Trophoblast cell (in vitro differentiated cells and primary cell): Measurements from ENCODE around the gene ACOX1.

ENCODE experiments used
- DNase-seq, 2 donors: peaks; one replicate each; pipeline ENCODE4 v3.0.0-alpha.2; 2016
- H2AFZ ChIP-seq: 2 replicates; pipeline ENCODE4 v1.6.1; 2013; ENCODE audit warnings: low read length, moderate library complexity, mild to moderate bottlenecking; ENCODE audit not compliant: insufficient read depth, poor library complexity
- H2AK5ac ChIP-seq: 2 replicates; pipeline ENCODE4 v1.6.1; 2013; ENCODE audit warnings: mild to moderate bottlenecking, low read length
- H2BK120ac ChIP-seq: 2 replicates; pipeline ENCODE4 v1.6.1; 2013; ENCODE audit warnings: low read length, mild to moderate bottlenecking, moderate library complexity; ENCODE audit not compliant: insufficient read depth, poor library complexity
- H2BK12ac ChIP-seq: 2 replicates; pipeline ENCODE4 v1.6.1; 2013; ENCODE audit warnings: mild to moderate bottlenecking, low read length, moderate library complexity
- H2BK5ac ChIP-seq: 2 replicates; pipeline ENCODE4 v1.6.1; 2013; ENCODE audit warnings: low read length, low read depth, moderate library complexity, mild to moderate bottlenecking; ENCODE audit not compliant: poor library complexity
- H3K14ac ChIP-seq: 2 replicates; pipeline ENCODE4 v1.6.1; 2013; ENCODE audit warnings: mild to moderate bottlenecking, low read length
- H3K18ac ChIP-seq: 2 replicates; pipeline ENCODE4 v1.6.1; 2013; ENCODE audit warnings: mild to moderate bottlenecking, low read length
- H3K23ac ChIP-seq: 2 replicates; pipeline ENCODE4 v1.6.1; 2013; ENCODE audit warnings: low read length
- H3K27ac ChIP-seq: 2 replicates; pipeline ENCODE4 v1.5.1; 2013; ENCODE audit warnings: low read depth, mild to moderate bottlenecking, inconsistent platforms, low read length, moderate library complexity
- H3K27me3 ChIP-seq: 2 replicates; pipeline ENCODE4 v1.6.1; 2013; ENCODE audit warnings: inconsistent platforms, mild to moderate bottlenecking, low read length, moderate library complexity; ENCODE audit not compliant: insufficient read depth
- H3K36me3 ChIP-seq, 2 experiments: 1 replicate in 1 of 2; 2 replicates in 1 of 2; pipeline ENCODE4 v1.6.1; 2013; ENCODE audit warnings: low read length in 2 of 2, mild to moderate bottlenecking in 2 of 2, moderate library complexity in 1 of 2; ENCODE audit not compliant: insufficient read depth in 2 of 2, control insufficient read depth in 1 of 2
- H3K4ac ChIP-seq: 2 replicates; pipeline ENCODE4 v1.6.1; 2013; ENCODE audit warnings: low read depth, mild to moderate bottlenecking, low read length, moderate library complexity
- H3K4me1 ChIP-seq, 2 experiments: 1 replicate in 1 of 2; 2 replicates in 1 of 2; pipeline ENCODE4 v1.6.1; 2013; ENCODE audit warnings: low read length in 2 of 2, mild to moderate bottlenecking in 2 of 2, moderate library complexity in 1 of 2; ENCODE audit not compliant: insufficient read depth in 2 of 2, control insufficient read depth in 1 of 2
- H3K4me2 ChIP-seq: 2 replicates; pipeline ENCODE4 v1.6.1; 2013; ENCODE audit warnings: inconsistent platforms, mild to moderate bottlenecking, low read length, moderate library complexity
- H3K4me3 ChIP-seq: 2 replicates; pipeline ENCODE4 v1.5.1; 2013; ENCODE audit warnings: mild to moderate bottlenecking, low read depth, low read length, inconsistent platforms
- H3K79me1 ChIP-seq: one replicate; pipeline ENCODE4 v1.6.1; 2013; ENCODE audit warnings: low read length
- H3K79me2 ChIP-seq: 2 replicates; pipeline ENCODE4 v1.6.1; 2013; ENCODE audit warnings: low read length, mild to moderate bottlenecking; ENCODE audit not compliant: control insufficient read depth, insufficient read depth, poor library complexity
- H3K9ac ChIP-seq: 2 replicates; pipeline ENCODE4 v1.6.1; 2013; ENCODE audit warnings: mild to moderate bottlenecking, low read length
- H3K9me3 ChIP-seq: 2 replicates; pipeline ENCODE4 v1.6.1; 2013; ENCODE audit warnings: low read depth, mild to moderate bottlenecking, control low read depth, inconsistent platforms, low read length; ENCODE audit not compliant: insufficient read depth
- H4K12ac ChIP-seq: 2 replicates; pipeline ENCODE4 v1.6.1; 2013; ENCODE audit warnings: low read depth, mild to moderate bottlenecking, low read length, moderate library complexity
- H4K8ac ChIP-seq: 2 replicates; pipeline ENCODE4 v1.6.1; 2013; ENCODE audit warnings: low read depth, mild to moderate bottlenecking, low read length, moderate library complexity
- H4K91ac ChIP-seq: one replicate; pipeline ENCODE4 v1.6.1; 2013; ENCODE audit warnings: low read depth, mild to moderate bottlenecking, low read length, moderate library complexity
- WGBS: extraction: QIAGEN DNeasy Blood & Tissue Kit; methylation state at CpG from one replicate; pipeline ENCODE4 v1.1.7; 2013; ENCODE audit warnings: missing lambda C conversion rate; ENCODE audit not compliant: insufficient read length, insufficient coverage; ENCODE audit errors: extremely low coverage; 5-methylcytosine and 5-hydroxymethylcytosine counted together

ACOX1 gene

GRCh38 chr17:75922173-75922961, 56.6 kb downstream of the ACOX1 start:
- no peak overlapping the region for H4K91ac ChIP-seq
- no peak overlapping the region for H3K4me2 ChIP-seq
- H2BK12ac ChIP-seq = no peak overlapping the region

GRCh38 chr17:75921596-75921995, 57.4 kb downstream of the ACOX1 start:
- Histone ChIP-seq H3K27me3 (no peaks in the 10 kb centered on the region), H2BK120ac (no peak overlapping the region), H3K79me2 (no peaks in the 10 kb centered on the region), H3K4ac (no peak overlapping the region), H3K36me3 (peaks cover 7 to 17% of the 10 kb centered on the region in 2 experiments), H3K79me1 (no peaks in the 10 kb centered on the region), H3K9me3 (peaks cover 1% of the 10 kb centered on the region), H3K4me2 (no peak overlapping the region), H3K9ac (no peak overlapping the region), H4K91ac (no peak overlapping the region), H4K8ac (no peak overlapping the region), H2BK5ac (no peak overlapping the region), H2AFZ (no peak overlapping the region), H2BK12ac (no peak overlapping the region), H2AK5ac (no peak overlapping the region), H3K27ac (no peak overlapping the region), H3K18ac (no peak overlapping the region), H4K12ac (no peak overlapping the region), H3K14ac (no peak overlapping the region), H3K4me1 (no peaks in the 10 kb centered on the region), H3K23ac (no peak overlapping the region), H3K4me3 (no peak overlapping the region)
- no CpG with 5 or more reads among the region's 15 CpGs for WGBS
- DNase-seq = no peak

More at GRCh38 chr17:75922173-75922961, 56.6 kb downstream of the ACOX1 start:
- no peaks in the 10 kb centered on the region for H3K4me1 ChIP-seq
- no peak overlapping the region for H2BK120ac ChIP-seq
- no peak overlapping the region for H2BK5ac ChIP-seq
- H2AK5ac ChIP-seq = no peak overlapping the region
- no peak overlapping the region for H3K4me3 ChIP-seq
- H4K8ac ChIP-seq = no peak overlapping the region
- no peaks in the 10 kb centered on the region for H3K79me1 ChIP-seq
- no peak overlapping the region for H3K27ac ChIP-seq
- H4K12ac ChIP-seq = no peak overlapping the region
- H3K9me3 ChIP-seq = peaks cover 1% of the 10 kb centered on the region
- no peaks in the 10 kb centered on the region for H3K27me3 ChIP-seq
- H3K4ac ChIP-seq = no peak overlapping the region
- H3K18ac ChIP-seq = no peak overlapping the region
- H3K14ac ChIP-seq = no peak overlapping the region
- H3K9ac ChIP-seq = no peak overlapping the region
- no peaks in the 10 kb centered on the region for H3K79me2 ChIP-seq
- H2AFZ ChIP-seq = no peak overlapping the region
- H3K23ac ChIP-seq = no peak overlapping the region
- no peak for DNase-seq
- WGBS = no CpG with 5 or more reads among the region's 18 CpGs
- peaks cover 7 to 15% of the 10 kb centered on the region in 2 experiments for H3K36me3 ChIP-seq

- H3K27me3 ChIP-seq = no peaks in the 10 kb centered on the region
- H2BK120ac ChIP-seq = no peak overlapping the region
- H3K4me1 ChIP-seq = no peaks in the 10 kb centered on the region
- H3K79me1 ChIP-seq = no peaks in the 10 kb centered on the region
- H3K9me3 ChIP-seq = peaks cover 1% of the 10 kb centered on the region
- H4K8ac ChIP-seq = no peak overlapping the region
- H4K12ac ChIP-seq = no peak overlapping the region
- no peak overlapping the region for H2BK5ac ChIP-seq
- H2AK5ac ChIP-seq = no peak overlapping the region
- H2AFZ ChIP-seq = no peak overlapping the region
- WGBS = no CpG with 5 or more reads among the region's 11 CpGs
- no peak overlapping the region for H4K91ac ChIP-seq
- no peak overlapping the region for H3K9ac ChIP-seq
- H3K4me3 ChIP-seq = no peak overlapping the region
- H3K36me3 ChIP-seq = peaks cover 7 to 13% of the 10 kb centered on the region in 2 experiments
- H3K18ac ChIP-seq = no peak overlapping the region
- no peak overlapping the region for H3K27ac ChIP-seq
- DNase-seq = no peak
- no peak overlapping the region for H3K23ac ChIP-seq
- no peak overlapping the region for H3K4me2 ChIP-seq
- H3K4ac ChIP-seq = no peak overlapping the region
- no peak overlapping the region for H3K14ac ChIP-seq
- H2BK12ac ChIP-seq = no peak overlapping the region
- H3K79me2 ChIP-seq = no peaks in the 10 kb centered on the region
Observed at GRCh38 chr17:75920045-75920560, 58.9 kb downstream of the ACOX1 start.

- Histone ChIP-seq H3K79me2 (no peaks in the 10 kb centered on the region), H3K9me3 (peaks cover 1% of the 10 kb centered on the region), H3K23ac (no peak overlapping the region), H3K79me1 (no peaks in the 10 kb centered on the region), H3K9ac (no peak overlapping the region), H2AFZ (no peak overlapping the region), H4K8ac (no peak overlapping the region), H3K14ac (no peak overlapping the region), H2BK120ac (no peak overlapping the region), H4K91ac (no peak overlapping the region), H2BK12ac (no peak overlapping the region), H3K4me1 (no peaks in the 10 kb centered on the region), H3K36me3 (peaks cover 5 to 13% of the 10 kb centered on the region in 2 experiments), H3K4me3 (no peak overlapping the region), H2BK5ac (no peak overlapping the region), H4K12ac (no peak overlapping the region), H3K18ac (no peak overlapping the region), H3K4me2 (no peak overlapping the region), H3K27ac (no peak overlapping the region), H3K27me3 (no peaks in the 10 kb centered on the region), H2AK5ac (no peak overlapping the region), H3K4ac (no peak overlapping the region)
- no peak for DNase-seq
- no CpG with 5 or more reads among the region's 22 CpGs for WGBS
Observed at GRCh38 chr17:75919611-75920010, 59.4 kb downstream of the ACOX1 start.
